Neuron (in vitro differentiated cells): ENCODE results near the gene RPLP2.
A peak's percentile ranks its signal among the peaks of the same experiment; 100 is the strongest.

ENCODE experiments used
- H2AFZ ChIP-seq: one replicate; pipeline ENCODE4 v1.6.1; 2013; ENCODE audit warnings: low read depth, mild to moderate bottlenecking, inconsistent platforms, low read length, moderate library complexity
- H3K27me3 ChIP-seq: one replicate; pipeline ENCODE4 v1.6.1; 2013; ENCODE audit warnings: low read length; ENCODE audit not compliant: insufficient read depth
- H3K36me3 ChIP-seq: one replicate; pipeline ENCODE4 v1.6.1; 2013; ENCODE audit warnings: low read length; ENCODE audit not compliant: insufficient read depth
- H3K4me1 ChIP-seq: one replicate; pipeline ENCODE4 v1.6.1; 2013; ENCODE audit warnings: low read length; ENCODE audit not compliant: insufficient read depth
- H3K4me3 ChIP-seq: 2 replicates; pipeline ENCODE4 v1.5.1; 2013; ENCODE audit warnings: mild to moderate bottlenecking, low read length, moderate library complexity
- H3K9me3 ChIP-seq: one replicate; pipeline ENCODE4 v1.6.1; 2013; ENCODE audit warnings: low read length

RPLP2 gene

GRCh38 chr11:838441-839279 lies 28.9 kb downstream of the RPLP2 start:
- no peaks in the 10 kb centered on the region for H3K9me3 ChIP-seq
- H3K4me1 ChIP-seq = peaks cover 26% of the 10 kb centered on the region
- no peaks in the 10 kb centered on the region for H3K27me3 ChIP-seq
- peaks cover 54% of the 10 kb centered on the region for H3K36me3 ChIP-seq
- H2AFZ ChIP-seq = no peak overlapping the region
- H3K4me3 ChIP-seq = no peak overlapping the region

DNA sequence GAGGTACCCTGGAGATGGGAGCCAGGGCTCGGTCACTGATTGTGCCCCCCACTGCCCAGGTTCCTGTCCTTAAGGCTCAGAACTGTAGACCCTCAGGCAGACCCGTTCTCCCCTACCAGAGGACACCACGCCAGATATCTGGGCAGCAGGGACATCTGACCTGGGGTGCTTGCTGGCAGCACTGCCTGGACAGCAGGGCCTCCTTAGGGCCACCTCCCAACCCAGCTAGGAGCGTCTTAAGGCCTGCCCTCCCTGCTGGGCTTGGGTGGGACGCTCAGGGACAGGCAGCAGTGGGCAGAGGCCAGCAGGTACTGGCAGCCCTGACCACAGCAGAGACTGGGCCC lies 29.5 kb downstream of the RPLP2 start:
- Histone ChIP-seq H3K4me3 (no peak overlapping the region), H3K4me1 (peaks cover 28% of the 10 kb centered on the region), H3K9me3 (no peaks in the 10 kb centered on the region), H3K36me3 (peaks cover 54% of the 10 kb centered on the region), H2AFZ (no peak overlapping the region), H3K27me3 (no peaks in the 10 kb centered on the region)

DNA sequence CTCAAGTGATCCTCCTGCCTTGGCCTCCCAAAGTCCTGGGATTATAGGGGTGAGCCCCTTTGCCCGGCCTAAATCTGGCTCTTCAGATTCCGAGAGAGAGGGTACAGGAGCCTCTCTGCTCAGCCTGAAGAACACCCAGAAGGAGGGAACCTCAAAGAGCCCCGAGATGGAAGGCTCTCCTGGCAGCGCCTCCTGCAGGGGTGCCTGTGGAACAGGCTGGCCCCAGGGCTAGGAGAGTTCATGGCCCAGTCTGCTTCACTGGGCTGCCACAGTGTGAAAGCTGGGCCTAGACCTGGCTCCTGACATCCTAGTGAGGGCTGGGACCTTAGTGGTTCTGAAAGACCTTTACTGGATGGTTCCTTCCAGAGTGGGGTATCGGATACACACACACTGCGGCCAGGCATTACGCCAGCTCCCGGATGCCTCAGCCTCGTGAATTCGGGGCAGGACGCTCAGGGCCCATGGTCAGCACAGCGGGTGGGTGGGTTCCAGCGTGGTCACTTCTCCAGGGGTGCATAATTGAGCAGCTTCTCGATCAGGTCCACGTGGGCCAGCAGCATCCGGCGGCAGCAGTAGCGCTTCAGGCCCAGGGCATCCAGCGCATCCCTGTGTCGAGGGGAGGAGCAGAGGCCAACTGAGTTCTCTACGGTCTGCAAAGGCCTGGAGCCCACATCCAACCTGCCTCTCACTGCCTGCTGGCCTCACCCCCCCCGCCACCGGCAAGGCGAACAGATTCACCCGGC lies 30.3 kb downstream of the RPLP2 start:
- no peaks in the 10 kb centered on the region for H3K9me3 ChIP-seq
- no peak overlapping the region for H2AFZ ChIP-seq
- H3K4me3 ChIP-seq = no peak overlapping the region
- peaks cover 54% of the 10 kb centered on the region for H3K36me3 ChIP-seq
- H3K27me3 ChIP-seq = no peaks in the 10 kb centered on the region
- peaks cover 30% of the 10 kb centered on the region for H3K4me1 ChIP-seq

DNA sequence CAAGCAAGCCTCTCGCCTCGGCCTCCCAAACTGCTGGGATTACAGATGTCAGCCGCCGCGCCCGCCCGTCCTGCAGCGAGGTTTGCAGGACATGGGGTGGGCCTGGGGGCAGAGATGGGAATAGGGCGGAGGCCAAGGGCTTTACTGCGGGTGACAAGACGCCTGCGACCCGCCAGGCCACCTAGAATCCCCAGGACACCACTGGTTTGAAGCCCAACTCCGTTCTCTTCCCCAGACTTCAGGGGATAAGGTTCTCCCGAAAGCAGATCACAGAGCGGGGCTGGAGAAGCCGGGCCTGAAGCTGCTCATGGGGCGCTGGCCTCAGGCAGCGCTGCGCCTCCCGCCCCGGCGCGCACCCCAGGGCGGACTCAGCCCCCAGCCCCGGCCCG lies 32.2 kb downstream of the RPLP2 start:
- peaks cover 40% of the 10 kb centered on the region for H3K4me1 ChIP-seq

DNA sequence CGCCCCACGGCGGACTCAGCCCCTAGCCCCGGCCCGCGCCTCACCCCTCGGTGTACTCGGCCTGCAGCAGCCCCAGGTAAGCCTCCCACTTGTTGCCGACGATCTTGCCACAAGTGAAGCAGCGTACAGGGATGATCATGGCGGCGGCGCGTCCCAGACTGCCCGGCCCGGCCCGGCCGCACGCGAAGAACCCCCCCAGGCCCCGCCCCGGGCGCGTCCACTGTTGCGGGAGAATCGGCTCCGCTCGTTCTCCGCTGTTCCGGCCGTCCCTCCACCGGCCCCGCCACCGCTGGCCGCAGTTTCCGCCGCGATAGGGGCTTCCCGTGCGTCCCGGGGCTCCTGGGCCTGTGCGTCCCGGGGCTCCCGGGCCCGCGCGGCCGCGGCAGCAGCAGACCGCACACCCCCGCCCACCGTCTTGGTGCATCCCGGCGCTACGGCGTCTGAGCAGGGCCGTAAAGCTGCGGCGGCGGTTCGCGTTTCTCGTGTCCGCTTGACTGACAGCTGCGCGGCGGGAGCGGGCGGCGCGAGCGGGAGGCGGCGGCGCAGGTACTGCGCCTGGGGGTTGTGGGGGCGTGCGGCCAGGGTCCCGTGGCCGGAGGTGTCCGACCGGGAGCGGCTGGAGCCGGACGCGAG lies 32.7 kb downstream of the RPLP2 start, which contains the start of the genes POLR2L and TSPAN4:
Gene POLR2L (minus strand): TSS at position 160 of the 633 bp plus-strand sequence. CDS start 21 bp downstream, at position 139.
Gene TSPAN4 (plus strand): TSS at position 483 of the 633 bp plus-strand sequence. CDS start 7,453 bp downstream, outside the sequence.
- H3K36me3 ChIP-seq = peaks cover 37% of the 10 kb centered on the region
- H3K9me3 ChIP-seq = no peaks in the 10 kb centered on the region
- H3K4me1 ChIP-seq = peaks cover 40% of the 10 kb centered on the region
- peak within 1 kb of the TSS; percentile 96 for H2AFZ ChIP-seq
- H3K27me3 ChIP-seq = no peaks in the 10 kb centered on the region
- H3K4me3 ChIP-seq = peak within 1 kb of the TSS; percentile 95

More for the DNA sequence above, 32.2 kb downstream of the RPLP2 start:
- Histone ChIP-seq H3K4me3 (peak overlapping the region; percentile 95), H2AFZ (no peak overlapping the region), H3K9me3 (no peaks in the 10 kb centered on the region), H3K36me3 (peaks cover 42% of the 10 kb centered on the region), H3K27me3 (no peaks in the 10 kb centered on the region)

GRCh38 chr11:843086-843734 lies 33.4 kb downstream of the RPLP2 start:
- Histone ChIP-seq H3K4me3 (peak overlapping the region; percentile 95), H2AFZ (no peak overlapping the region), H3K27me3 (no peaks in the 10 kb centered on the region), H3K4me1 (peaks cover 40% of the 10 kb centered on the region), H3K36me3 (peaks cover 31% of the 10 kb centered on the region), H3K9me3 (no peaks in the 10 kb centered on the region)

DNA sequence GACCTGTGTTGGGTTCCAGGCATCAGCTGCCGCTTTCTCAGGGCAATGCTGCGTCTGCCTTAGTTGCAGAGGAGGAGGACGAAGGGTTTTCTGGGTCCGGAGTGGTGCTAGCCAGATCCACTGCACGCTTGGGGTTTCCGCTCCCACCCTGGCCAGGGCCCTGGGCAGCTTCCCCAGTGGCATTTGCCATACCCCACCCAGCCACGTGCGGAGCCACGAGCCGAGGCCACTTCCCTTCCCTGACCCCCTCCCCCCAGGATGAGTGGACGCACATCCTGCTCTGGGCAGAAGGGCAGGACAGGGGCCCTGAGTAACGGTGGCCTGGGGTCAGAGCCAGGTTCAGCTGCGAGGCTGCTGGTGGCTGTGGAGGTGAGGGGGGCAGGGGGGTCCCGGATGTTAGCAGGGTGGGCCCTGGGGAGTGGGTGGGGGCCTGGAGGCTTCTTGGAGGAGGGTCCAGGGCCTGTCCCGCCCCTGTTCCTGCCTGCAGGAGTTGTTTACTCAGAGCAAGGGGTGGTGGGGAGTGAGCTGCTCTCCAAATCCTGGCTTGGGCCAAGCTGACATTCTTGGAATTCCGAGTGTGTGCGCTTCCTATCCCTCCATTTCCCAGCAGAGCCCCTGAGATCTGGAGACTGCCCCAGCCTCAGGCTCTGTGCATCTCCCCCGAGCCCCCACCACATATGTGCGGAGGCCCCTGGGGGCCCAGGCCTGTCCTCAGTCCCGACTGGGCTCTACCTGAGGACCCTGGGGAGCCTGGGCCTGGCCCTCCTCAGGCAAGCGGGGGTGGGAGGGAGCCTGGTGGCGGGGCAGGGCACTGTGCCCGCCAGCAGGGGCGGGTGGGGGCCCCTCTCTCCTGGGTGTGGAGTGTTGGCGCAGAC lies 34.3 kb downstream of the RPLP2 start:
- H3K4me3 ChIP-seq = peak overlapping the region; percentile 95
- H3K36me3 ChIP-seq = peaks cover 23% of the 10 kb centered on the region
- no peak overlapping the region for H2AFZ ChIP-seq
- H3K9me3 ChIP-seq = no peaks in the 10 kb centered on the region
- peaks cover 47% of the 10 kb centered on the region for H3K4me1 ChIP-seq
- H3K27me3 ChIP-seq = no peaks in the 10 kb centered on the region

GRCh38 chr11:844693-845644 lies 35.2 kb downstream of the RPLP2 start:
- Histone ChIP-seq H3K9me3 (no peaks in the 10 kb centered on the region), H3K4me1 (peaks cover 50% of the 10 kb centered on the region), H2AFZ (no peak overlapping the region), H3K36me3 (peaks cover 14% of the 10 kb centered on the region), H3K27me3 (no peaks in the 10 kb centered on the region), H3K4me3 (no peak overlapping the region)

DNA sequence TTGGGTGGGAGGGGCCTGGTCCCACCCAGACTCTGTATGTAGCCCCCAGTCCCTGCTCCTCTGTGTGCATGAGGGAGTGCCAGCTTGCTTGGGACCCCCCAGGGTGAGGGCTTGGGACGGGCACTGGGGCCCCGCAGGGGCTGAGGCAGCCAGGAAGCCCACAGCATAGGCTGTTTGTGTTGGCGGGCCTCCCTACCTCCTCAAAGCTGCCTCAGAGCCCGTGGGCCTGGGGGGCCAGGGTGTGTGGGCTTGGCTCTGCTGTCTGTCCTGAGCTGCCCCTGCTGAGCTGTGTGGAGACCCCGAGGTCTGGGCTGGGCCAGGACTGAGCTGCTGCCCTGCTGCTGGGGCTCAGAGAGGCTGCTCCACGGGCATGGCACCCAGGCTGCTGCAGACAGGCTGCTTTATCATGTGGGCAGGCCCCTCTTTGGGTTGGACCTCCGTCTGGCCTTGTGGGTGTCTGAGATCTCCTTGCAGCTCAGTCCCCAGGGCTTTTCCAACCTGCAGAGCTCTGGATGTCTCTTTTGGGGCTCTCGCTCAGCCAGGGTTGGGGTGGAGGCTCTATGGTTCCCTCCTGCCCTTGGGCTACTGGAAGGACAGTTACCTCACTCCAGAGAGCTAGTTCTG lies 36.2 kb downstream of the RPLP2 start:
- Histone ChIP-seq H3K27me3 (no peaks in the 10 kb centered on the region), H3K9me3 (no peaks in the 10 kb centered on the region), H3K4me1 (peaks cover 50% of the 10 kb centered on the region), H3K36me3 (peaks cover 3% of the 10 kb centered on the region), H3K4me3 (no peak overlapping the region), H2AFZ (no peak overlapping the region)

DNA sequence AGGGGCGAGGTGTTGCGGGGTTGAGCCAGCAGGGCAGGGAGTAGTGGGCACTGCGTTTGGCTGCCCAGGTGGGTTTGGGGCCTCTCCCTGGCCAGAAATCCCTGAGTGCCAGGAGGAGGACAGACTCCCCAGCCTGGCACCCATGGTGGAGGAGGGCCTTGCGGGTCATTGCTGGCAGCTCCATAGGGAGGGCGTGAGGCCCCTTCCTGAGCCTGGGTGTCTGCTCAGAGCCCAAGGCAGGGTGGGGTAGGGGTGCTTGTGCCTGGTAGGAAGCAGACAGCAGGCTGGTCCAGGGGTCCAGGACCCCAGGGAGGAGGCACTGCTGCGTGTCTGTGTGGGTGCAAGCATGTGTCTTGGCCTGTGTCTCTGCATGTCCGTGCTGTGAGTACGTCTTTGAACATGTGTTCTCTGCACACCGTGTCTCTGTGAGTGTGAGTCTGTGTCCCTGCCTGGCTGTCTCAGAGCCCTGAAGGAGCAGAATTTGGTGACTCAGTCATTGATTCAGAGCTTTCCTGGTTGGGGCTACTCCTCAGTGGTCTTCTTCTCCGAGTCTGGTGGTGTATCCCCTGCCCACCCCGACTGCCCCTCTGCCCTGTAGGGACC lies 36.8 kb downstream of the RPLP2 start:
- Histone ChIP-seq H3K4me3 (no peak overlapping the region), H3K4me1 (peaks cover 51% of the 10 kb centered on the region)

GRCh38 chr11:847876-848275 lies 38.1 kb downstream of the RPLP2 start:
- Histone ChIP-seq H3K27me3 (no peaks in the 10 kb centered on the region), H3K36me3 (no peaks in the 10 kb centered on the region), H2AFZ (no peak overlapping the region), H3K4me3 (no peak overlapping the region), H3K4me1 (peaks cover 52% of the 10 kb centered on the region), H3K9me3 (no peaks in the 10 kb centered on the region)

More for the DNA sequence above, 36.8 kb downstream of the RPLP2 start:
- H3K36me3 ChIP-seq = no peaks in the 10 kb centered on the region
- no peaks in the 10 kb centered on the region for H3K27me3 ChIP-seq
- no peaks in the 10 kb centered on the region for H3K9me3 ChIP-seq
- H2AFZ ChIP-seq = no peak overlapping the region
